GM19455 (cell line): ENCODE results near the gene PRICKLE1.
"Not testable (repeated sequence)": the region's sequence is repeated elsewhere in the genome, so short reads cannot be mapped to it uniquely, and the experiment has no call there.

Experiments
- ATAC-seq: cut with Tn5 transposase; IDR thresholded peaks from one replicate; pipeline ENCODE4 v1.9.1; 2021; ENCODE audit not compliant: unreplicated experiment

PRICKLE1 gene

GRCh38 chr12:42557586-42558172 is 31.9 kb downstream of the PRICKLE1 start:
- no peak for ATAC-seq

- no peak for ATAC-seq
Measured at GRCh38 chr12:42556917-42557316, 32.6 kb downstream of the PRICKLE1 start.

GRCh38 chr12:42552822-42553221 is 36.7 kb downstream of the PRICKLE1 start:
- ATAC-seq: no peak

GRCh38 chr12:42550800-42551199 is 38.7 kb downstream of the PRICKLE1 start:
- no peak for ATAC-seq

- ATAC-seq: no peak
Measured at GRCh38 chr12:42546709-42547108, 42.8 kb downstream of the PRICKLE1 start.

GRCh38 chr12:42541965-42542364 is 47.6 kb downstream of the PRICKLE1 start:
- no peak for ATAC-seq

- not testable (repeated sequence) for ATAC-seq
Measured at GRCh38 chr12:42541308-42541707, 48.2 kb downstream of the PRICKLE1 start.

GRCh38 chr12:42539696-42540095 is 49.9 kb downstream of the PRICKLE1 start:
- ATAC-seq: no peak

- no peak for ATAC-seq
Measured at GRCh38 chr12:42538203-42538602, 51.3 kb downstream of the PRICKLE1 start.

- ATAC-seq: no peak
Measured at GRCh38 chr12:42534184-42534838, 55.2 kb downstream of the PRICKLE1 start.

- ATAC-seq: no peak
Measured at GRCh38 chr12:42530284-42530683, 59.3 kb downstream of the PRICKLE1 start.

GRCh38 chr12:42525444-42525843 is 64.1 kb downstream of the PRICKLE1 start:
- ATAC-seq: no peak

- ATAC-seq: no peak
Measured at GRCh38 chr12:42524716-42525115, 64.8 kb downstream of the PRICKLE1 start.

- no peak for ATAC-seq
Measured at GRCh38 chr12:42516573-42516972, 73.0 kb downstream of the PRICKLE1 start.

- ATAC-seq: no peak
Measured at GRCh38 chr12:42511656-42512055, 77.9 kb downstream of the PRICKLE1 start.

GRCh38 chr12:42510823-42511222 is 78.7 kb downstream of the PRICKLE1 start:
- ATAC-seq: no peak

- ATAC-seq: no peak
Measured at GRCh38 chr12:42508913-42509460, 80.6 kb downstream of the PRICKLE1 start.

- ATAC-seq: no peak
Measured at GRCh38 chr12:42507565-42507964, 82.0 kb downstream of the PRICKLE1 start.

GRCh38 chr12:42507081-42507480 is 82.5 kb downstream of the PRICKLE1 start:
- no peak for ATAC-seq

GRCh38 chr12:42504049-42504448 is 85.5 kb downstream of the PRICKLE1 start:
- no peak for ATAC-seq

GRCh38 chr12:42502682-42503081 is 86.9 kb downstream of the PRICKLE1 start:
- no peak for ATAC-seq

GRCh38 chr12:42498549-42499247 is 90.8 kb downstream of the PRICKLE1 start:
- no peak for ATAC-seq
